Stimulated activated CD8-positive, alpha-beta memory T cell treated with anti-CD3 and anti-CD28 coated beads, Interleukin-4, amount 100 ng/mL, for 1 hour (primary cell): ENCODE measurements around the gene CNN2.

ENCODE experiments used
- DNase-seq, 2 donors: peaks; one replicate each; pipeline ENCODE4 v3.0.0-alpha.2; 2020; ENCODE audit warnings: low read depth in 2 of 2, low spot score in 1 of 2

Gene CNN2

DNA sequence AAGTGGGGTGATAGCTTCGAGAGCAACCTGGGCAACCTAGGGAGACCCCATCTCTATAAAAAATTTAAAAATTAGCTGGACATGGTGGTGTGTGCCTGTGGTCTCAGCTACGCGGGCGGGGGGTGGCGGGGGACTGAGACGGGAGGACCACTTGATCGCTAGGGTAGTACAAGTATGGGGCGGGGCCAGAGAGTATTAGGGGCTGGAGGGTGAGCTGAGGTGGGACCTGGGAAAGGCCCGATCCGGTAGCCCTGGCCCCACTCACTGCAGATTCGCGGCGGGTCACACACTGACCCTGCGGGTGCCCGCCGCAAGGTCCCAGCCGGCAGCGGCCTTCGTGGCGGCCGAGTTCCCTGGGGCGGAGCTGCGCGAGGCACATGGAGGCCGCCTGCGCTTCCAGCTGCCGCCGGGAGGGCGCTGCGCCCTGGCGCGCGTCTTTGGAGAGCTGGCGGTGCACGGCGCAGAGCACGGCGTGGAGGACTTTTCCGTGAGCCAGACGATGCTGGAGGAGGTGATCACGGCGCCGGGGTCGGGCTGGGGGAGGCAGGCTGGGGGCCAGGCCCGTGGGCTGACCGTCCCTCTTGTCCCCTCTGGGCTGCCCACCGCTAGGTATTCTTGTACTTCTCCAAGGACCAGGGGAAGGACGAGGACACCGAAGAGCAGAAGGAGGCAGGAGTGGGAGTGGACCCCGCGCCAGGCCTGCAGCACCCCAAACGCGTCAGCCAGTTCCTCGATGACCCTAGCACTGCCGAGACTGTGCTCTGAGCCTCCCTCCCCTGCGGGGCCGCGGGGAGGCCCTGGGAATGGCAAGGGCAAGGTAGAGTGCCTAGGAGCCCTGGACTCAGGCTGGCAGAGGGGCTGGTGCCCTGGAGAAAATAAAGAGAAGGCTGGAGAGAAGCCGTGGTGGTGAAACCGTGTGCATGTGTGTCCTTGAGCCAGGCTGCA, 38.5 kb downstream of the CNN2 start:
- DNase-seq: peak in 1 of 2 donors; percentile 55

DNA sequence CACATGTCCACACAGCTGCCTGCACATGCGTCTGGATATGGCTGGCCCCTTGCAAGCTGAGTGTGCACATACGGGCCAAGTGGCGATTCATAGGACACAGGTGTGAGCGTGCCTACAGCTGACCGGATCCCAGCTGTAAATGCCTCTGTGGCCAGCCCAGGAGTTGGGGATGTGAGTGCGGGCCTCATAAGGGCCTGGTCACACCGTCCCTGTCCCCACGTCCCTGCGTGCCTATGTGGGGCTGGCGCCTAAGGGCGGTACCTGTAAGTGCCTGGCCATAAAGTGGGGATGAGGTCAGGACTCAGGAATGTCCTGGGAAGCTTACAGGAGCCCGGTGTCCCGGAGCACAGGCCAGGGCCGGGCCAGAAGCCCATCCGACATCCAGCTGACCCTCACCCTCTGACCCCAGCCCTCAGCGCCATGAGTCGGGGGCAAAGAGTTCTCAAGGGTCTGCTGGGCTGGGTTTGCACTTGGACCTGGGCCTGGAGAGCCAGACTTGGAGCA, 39.2 kb downstream of the CNN2 start:
- no peak for DNase-seq

DNA sequence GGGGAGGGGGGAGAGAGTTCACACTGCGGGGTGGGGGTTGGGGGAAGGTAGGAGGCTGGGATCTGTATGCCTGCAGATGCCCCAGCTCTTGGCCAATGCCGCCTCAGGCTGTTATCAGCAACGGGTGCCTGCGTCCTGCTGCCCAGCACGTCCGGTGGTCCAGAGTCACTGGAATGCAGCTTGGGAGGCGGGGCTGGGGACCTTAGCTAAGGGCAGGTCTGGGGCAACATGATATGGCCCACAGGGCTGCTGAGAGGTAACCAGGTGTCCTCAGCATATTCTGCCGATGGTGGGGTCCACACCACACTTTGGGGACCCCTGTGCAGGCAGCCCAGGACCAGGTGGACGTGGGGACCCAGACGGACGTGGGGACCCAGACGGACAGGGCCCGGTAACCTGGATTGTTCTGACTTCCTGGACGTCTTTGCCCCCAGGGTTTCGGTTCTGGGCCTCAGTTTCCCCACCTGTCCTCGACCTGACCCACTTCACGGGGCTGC, 39.9 kb downstream of the CNN2 start:
- DNase-seq: no peak

DNA sequence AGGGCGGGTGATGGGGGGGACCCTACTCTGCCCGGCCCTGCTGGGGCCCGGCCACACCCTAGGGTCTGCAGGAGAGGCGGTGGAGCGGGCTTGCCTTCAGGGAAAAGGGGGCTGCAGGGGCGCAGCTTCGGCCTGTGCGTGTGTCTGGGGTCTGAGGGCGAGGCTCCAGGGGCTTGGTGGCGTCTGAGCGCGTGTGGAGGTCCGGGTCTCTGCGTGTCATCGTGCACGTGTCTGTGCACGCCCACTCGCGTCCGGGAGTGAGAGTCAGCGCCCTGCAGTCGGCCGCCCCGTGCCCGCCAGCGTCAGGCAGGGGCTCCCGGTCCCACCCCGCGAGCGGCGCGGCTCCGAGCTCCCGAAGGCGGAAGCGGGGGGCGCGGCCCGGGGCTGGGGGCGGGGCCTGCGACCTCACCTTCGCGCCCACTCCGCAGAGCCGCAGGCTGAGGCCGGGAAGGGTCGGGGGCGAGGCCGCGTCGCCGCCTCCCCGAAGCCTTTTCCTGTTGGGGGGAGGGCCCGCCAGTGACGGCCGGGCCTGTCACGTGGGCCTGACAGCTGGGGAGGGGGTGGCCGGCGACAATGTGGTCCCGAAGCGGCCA, 40.4 kb downstream of the CNN2 start, which contains the start of gene ARHGAP45:
ARHGAP45 (plus strand) TSS at position 420 of the 593 bp plus-strand sequence. CDS start 239 bp downstream, outside the sequence.
- peak in 1 of 2 donors; percentile 69 for DNase-seq

DNA sequence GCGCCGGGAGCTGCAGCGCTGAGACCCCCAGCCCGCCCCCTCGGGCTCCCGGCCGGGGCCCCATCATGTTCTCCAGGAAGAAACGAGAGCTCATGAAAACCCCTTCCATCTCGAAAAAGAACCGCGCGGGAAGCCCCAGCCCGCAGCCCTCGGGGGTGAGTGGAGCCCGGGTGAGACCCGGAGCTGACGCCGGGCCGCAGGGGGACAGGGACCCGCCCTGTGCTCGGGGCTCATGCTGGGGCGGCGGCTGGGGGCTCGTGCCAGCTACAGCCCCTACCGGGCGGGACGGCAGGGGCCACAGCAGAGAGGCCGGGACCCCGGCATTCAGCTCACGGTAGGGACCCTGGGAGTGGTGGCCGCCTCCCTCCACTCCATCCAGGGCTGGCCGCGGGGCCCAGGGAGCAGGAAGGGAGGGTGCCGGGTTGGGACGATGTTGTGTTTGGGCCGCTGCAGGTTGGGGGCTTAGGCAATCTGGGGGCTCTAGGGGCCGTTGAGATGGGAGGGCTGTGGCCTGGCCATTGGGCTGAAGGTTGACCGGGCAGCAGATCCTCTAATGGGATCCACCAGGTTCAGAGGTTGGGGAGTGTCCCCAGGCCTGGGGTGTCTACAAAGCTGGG, 41.0 kb downstream of the CNN2 start:
- peak in 1 of 2 donors; percentile 54 for DNase-seq

DNA sequence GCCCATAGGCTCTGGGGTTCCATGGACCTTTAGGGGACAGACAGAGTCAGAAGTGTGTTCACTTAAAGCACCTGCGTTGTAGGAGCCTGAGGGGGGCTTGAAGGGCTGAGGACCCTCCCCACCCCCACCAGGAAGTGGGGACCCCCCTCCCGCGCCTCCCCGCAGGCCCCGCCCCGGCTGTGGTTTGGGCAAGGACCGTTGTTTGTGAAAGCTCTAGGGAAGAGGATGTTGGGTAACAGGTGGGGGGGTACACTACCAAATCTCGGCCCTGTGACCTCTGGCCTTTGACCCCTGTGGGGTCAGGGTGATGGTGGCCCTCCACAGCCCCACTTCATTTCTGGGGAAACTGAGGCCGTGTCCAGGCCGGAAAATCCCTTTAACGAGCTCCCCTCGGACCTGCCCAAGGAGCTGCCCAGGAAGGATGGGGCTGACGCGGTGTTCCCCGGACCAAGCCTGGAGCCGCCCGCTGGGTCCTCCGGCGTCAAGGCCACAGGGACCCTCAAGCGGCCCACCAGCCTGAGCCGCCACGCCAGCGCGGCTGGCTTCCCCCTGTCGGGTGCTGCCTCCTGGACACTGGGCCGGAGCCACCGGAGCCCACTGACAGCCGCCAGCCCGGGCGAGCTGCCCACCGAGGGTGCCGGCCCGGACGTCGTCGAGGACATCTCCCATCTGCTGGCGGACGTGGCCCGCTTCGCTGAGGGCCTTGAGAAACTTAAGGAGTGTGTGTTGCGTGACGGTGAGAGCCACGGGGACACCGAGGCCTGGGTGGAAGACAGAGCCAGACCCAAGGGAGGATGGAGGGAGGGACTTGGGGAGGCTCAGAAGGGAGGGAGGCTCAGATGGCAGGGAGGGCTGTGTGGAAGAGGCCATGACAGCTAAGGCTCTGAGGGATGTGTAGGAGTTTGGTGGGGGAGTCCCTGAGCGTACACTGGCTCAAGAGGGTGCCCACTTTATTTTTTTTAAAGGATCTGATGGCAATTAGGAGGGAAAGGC, 41.9 kb downstream of the CNN2 start:
- peak in 1 of 2 donors; percentile 57 for DNase-seq

DNA sequence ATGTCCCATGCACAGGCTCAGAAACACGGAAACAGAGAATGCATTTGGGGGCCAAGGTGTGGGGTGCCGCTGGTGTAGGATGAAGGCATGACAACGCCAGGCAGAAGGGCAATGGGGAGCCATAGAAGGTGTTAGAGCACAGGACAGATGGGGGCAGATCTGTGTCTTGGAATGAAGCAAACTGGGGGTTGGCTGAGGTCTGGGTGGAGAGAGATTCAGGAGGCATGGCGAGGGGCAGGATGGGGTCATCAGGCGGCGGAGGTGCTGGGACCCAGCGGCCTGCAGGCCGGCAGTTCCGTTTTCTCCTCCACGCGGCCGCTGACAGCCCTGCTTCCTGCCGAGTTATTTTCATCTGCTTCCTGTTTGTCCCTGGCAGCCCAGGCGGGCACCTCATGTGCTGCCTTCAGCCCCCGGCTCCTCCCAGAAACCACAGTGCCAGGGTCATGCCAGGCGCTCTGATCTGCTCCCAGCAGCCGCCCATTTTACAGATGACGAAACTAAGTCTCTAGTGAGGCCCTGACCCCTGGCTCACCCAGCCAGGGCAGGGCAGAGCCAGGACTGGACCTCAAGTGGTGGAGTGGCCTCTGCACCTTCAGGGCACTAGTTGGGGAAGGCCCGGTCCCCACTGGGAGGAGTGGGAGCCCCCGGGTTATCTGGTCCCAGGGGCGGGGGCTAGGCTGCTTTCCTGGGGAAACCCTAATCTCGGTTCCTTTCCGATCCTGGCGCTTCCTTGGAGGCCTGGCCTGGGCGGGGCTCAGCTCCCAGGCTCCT, 42.8 kb downstream of the CNN2 start:
- DNase-seq: peak in 1 of 2 donors; percentile 52

DNA sequence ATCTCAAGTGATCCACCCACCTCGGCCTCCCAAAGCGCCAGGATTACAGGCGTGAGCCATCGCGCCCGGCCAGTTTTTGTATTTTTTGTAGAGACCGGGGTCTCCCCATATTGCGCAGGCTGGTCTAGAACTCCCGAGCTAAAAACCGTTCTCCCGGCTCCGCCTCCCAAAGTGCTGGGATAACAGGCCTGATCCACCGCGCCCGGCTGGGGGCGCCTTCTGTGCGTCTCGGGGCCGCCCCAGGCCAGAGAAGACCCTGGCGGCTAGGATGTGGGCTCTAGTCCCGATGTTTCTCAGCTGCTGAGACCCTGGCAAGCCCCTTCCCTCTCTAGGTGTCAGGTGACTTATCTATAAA, 44.1 kb downstream of the CNN2 start:
- no peak for DNase-seq

DNA sequence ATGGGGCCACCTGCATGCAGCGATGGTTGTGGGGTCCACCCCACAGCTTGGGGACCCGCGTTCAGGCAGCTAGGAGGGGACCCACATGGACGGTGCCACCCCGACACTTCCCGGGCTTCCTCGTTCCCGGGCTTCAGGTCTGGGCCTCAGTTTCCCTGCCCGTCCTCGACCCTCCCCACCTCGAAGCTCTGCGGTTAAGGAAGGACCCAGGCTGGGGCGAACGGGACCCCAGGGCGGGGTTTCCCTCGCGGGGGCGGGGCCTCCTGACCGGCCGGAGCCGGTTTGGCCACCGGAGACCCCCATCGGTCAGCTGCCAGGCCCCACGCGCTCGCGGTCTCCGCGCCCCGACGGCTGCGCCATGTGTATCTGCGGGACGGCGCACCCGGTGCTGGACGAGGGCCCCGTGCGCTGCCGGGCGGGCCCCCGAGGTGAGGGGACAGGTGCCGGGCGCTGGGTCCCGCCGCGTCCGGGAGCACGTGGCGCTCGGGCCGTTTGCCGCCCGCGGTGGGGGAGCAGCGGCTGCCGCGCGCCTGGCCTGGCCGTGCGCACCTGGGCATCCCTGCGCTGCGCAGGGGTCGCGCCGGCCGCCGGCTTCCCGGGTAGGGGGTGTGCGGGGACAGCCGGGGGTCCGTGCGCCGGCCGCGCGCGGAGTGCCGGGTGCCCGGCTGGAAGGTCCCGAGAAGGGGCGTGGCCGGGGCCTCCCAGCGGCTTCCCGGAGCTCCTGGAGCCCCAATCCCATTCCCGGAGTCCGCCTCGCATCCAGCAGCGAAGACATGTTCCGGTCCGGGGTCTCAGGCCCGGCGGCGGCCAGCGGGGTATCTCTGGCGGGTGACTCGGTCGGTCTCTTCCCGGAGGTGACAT, 44.8 kb downstream of the CNN2 start:
- no peak for DNase-seq

DNA sequence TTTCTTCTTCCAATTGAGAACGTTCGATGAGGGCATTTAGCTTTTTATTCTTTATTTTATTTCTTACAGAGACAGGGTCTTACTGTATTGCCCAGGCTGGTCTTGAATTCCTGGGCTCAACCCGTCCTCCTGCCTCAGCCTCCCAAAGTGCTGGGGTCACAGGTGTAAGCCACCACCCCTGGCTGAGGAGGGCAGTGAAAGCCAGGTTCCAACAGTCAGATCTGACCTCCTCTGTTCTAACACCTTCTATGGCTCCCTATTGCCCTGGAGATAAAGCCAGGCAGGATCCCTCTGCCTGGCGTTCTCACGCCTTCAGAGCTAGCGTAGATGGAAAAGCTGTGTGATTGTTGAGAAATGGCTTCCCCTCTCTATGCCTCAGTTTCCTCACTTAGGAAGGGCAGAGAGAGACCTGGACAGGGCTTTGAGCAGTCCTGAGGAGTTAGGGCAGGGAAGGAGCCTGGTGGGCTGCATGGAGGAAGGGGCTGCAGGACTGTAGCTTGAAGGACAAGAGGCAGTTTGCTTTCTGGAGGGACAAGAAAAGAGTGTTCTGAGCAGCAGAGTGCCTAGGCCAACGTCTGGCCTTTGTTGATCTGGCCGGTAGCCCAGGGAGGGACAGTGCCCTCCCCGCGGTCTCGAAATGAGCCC, 46.1 kb downstream of the CNN2 start:
- DNase-seq: no peak

DNA sequence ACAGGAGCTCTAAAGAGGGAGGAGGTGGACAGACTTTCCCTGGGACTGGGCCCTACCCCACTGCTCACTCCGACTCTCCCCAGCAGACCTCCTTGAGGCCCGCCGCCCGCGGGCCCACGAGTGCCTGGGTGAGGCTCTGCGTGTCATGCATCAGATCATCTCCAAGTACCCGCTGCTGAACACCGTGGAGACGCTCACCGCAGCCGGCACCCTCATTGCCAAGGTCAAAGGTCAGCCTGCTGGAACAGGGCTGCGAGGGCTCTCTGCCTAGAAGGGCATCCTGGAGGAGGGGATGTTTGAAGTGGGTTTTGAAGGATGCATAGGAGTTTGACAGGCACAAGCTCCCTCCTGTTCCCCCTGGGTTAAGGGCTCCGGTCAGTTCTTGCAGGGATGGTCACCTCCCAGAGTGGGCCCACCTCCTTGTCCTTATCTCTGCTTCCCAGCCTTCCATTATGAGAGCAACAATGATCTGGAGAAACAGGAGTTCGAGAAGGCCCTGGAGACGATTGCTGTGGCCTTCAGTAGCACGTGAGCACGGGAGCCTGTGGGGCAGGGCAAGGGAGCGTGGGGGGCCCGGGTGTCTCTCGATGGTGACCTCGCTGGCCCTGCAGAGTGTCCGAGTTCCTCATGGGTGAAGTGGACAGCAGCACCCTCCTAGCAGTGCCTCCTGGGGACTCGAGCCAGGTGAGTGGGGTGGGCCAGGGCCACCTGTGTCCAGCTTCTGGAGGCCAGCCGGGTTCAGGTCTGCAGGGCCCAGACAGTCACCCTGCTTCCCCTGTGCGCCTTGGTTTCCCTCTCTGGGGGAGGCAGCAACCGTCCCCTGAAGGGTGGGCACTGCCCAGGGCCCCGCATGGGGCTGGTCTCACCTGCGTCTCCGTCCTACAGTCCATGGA, 46.9 kb downstream of the CNN2 start:
- no peak for DNase-seq

DNA sequence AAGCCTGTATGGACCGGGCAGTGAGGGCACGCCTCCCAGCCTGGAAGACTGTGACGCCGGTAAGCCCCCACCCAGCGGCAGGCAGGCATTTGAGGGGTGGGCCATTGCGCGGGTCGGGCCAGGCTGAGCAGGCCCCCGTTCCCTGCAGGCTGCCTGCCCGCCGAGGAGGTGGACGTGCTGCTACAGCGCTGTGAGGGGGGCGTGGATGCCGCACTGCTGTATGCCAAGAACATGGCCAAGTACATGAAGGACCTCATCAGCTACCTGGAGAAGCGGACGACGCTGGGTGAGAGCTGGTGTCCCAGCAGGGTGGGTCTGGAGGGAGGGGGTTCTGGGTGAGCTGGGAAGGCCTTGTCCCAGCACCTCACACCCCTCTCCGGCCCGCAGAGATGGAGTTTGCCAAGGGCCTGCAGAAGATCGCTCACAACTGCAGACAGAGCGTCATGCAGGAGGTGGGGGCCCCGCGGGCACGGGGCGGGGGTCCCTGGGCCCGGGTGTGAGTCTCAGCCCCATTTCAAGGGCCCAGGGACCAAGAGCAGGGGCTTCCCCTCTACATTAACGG, 47.6 kb downstream of the CNN2 start:
- DNase-seq: no peak

DNA sequence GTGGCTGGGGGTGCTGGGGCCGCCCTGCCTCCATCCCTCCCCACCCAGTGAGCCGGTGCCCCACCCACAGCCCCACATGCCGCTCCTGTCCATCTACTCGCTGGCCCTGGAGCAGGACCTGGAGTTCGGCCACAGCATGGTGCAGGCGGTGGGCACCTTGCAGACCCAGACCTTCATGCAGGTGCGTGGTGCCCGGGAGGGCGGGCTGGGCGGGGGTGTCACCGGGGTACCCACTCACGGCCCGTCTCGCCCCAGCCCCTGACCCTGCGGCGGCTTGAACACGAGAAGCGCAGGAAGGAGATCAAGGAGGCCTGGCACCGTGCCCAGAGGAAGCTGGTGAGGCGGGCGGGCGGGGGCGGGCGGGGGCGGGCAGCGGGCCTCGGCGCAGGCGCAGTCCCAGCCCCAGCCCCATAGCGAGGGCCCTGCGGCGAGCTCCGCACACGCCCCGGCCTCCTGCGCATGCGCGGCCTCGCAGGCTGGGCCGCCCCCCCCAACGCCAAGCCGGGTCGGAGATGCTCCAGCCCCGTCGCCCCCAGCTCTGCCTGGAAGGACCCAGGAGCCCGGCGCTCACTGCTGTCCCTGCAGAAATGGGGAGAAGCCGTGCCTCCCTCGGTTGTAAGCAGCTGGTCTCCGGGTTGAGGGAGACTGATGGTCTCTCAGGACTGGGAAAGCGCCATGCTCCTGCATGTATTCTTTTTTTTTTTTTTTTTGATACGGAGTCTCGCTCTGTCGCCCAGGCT, 48.3 kb downstream of the CNN2 start:
- DNase-seq: peak; percentile 95 to 96

DNA sequence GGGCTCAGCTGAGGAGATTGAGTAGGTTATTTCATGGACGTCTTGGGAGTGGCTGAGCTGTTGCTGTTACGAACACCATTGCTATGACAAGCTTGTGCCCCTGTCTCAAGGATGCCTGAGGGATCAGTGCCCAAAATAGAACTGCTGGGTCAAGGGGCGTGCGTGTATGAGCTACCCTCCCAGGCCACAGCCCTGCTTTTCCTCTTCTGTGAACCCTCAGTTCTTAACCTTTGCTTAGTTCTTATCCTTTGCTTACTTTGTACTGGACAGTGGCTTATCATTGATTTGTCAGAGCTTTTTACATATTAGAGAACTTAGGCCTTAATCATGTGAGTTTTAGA, 49.6 kb downstream of the CNN2 start:
- no peak for DNase-seq

DNA sequence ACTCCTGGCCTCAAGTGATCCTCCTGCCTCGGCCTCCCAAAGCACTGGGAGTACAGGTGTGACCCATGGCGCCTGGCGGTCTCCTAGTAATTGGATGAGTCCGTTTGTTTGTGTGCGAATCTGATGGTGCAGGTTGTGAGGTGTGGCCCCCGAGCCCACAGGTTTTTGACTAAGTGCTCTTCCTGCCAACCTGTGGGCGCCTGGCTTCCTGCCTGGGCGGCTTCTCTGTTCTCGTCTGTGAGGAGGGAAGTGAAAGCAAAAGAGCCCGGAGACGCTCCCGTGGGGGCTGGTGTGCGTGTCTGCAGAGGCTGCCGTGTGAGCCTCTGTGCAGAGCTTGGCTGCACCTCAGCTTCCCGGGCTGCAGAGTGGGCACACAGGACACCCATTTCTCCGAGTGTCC, 50.5 kb downstream of the CNN2 start:
- DNase-seq: peak; percentile 70 to 83

DNA sequence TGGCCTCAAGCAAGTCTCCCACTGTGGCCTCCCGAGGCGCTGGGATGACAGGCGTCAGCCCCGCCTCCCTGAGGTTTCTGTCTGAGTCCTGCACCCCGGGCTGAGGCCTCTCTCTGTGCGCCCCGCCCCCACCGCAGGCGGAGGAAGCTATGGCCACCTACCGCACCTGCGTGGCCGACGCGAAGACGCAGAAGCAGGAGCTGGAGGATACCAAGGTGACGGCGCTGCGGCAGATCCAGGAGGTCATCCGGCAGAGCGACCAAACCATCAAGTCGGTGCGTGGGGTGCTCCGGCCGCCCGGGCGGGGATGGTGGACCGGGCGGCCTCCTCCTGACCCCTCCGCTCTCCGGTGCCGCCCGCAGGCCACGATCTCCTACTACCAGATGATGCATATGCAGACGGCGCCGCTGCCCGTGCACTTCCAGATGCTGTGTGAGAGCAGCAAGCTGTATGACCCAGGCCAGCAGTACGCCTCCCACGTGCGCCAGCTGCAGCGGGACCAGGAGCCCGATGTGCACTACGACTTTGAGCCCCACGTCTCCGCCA, 53.2 kb downstream of the CNN2 start:
- DNase-seq: no peak
